ENCODE data around the gene SACS.
"Not testable (repeated sequence)": the region's sequence is repeated elsewhere in the genome, so short reads cannot be mapped to it uniquely, and the experiment has no call there.

SACS gene

GRCh38 chr13:23414682-23415081 is 18.8 kb downstream of the SACS start:
- no peak for DNase-seq

- no peak for DNase-seq
Measured at GRCh38 chr13:23411706-23412105, 21.8 kb downstream of the SACS start.

GRCh38 chr13:23411220-23411619 is 22.3 kb downstream of the SACS start:
- no peak for DNase-seq

GRCh38 chr13:23408026-23408425 is 25.5 kb downstream of the SACS start:
- no peak for DNase-seq

GRCh38 chr13:23401156-23401555 is 32.3 kb downstream of the SACS start:
- not testable (repeated sequence) for DNase-seq

GRCh38 chr13:23399347-23399746 is 34.2 kb downstream of the SACS start:
- no peak for DNase-seq

- no peak for DNase-seq
Measured at GRCh38 chr13:23394821-23395220, 38.7 kb downstream of the SACS start.

- no peak for DNase-seq
Measured at GRCh38 chr13:23392925-23393645, 40.4 kb downstream of the SACS start.

GRCh38 chr13:23392313-23392712 is 41.2 kb downstream of the SACS start:
- no peak for DNase-seq

GRCh38 chr13:23391752-23392151 is 41.8 kb downstream of the SACS start:
- DNase-seq: no peak

GRCh38 chr13:23386533-23386932 is 47.0 kb downstream of the SACS start:
- DNase-seq: no peak

- DNase-seq: no peak
Measured at GRCh38 chr13:23385931-23386330, 47.6 kb downstream of the SACS start.

- DNase-seq: no peak
Measured at GRCh38 chr13:23384111-23384510, 49.4 kb downstream of the SACS start.

- no peak for DNase-seq
Measured at GRCh38 chr13:23383151-23383550, 50.4 kb downstream of the SACS start.

- no peak for DNase-seq
Measured at GRCh38 chr13:23381866-23382265, 51.6 kb downstream of the SACS start.

GRCh38 chr13:23380534-23380933 is 53.0 kb downstream of the SACS start:
- DNase-seq: no peak

GRCh38 chr13:23377983-23378632 is 55.4 kb downstream of the SACS start:
- DNase-seq: peak; percentile 52 to 56

GRCh38 chr13:23377579-23377978 is 55.9 kb downstream of the SACS start:
- DNase-seq: no peak

- peak; percentile 95 to 96 for DNase-seq
Measured at GRCh38 chr13:23375001-23375971, 58.2 kb downstream of the SACS start.

- DNase-seq: peak; percentile 33 to 35
Measured at GRCh38 chr13:23372264-23372906, 61.1 kb downstream of the SACS start.

- DNase-seq: no peak
Measured at GRCh38 chr13:23367907-23368306, 65.6 kb downstream of the SACS start.

GRCh38 chr13:23365652-23366051 is 67.8 kb downstream of the SACS start:
- no peak for DNase-seq

GRCh38 chr13:23359882-23360281 is 73.6 kb downstream of the SACS start:
- no peak for DNase-seq
